GM12872 (cell line): ENCODE data around the gene LONRF2.

Source experiments
- TF ChIP-seq, protein P1 (sequence below): IDR thresholded peaks from 3 replicates; pipeline ENCODE4 v1.5.1; 2011; ENCODE audit warnings: low read depth, mild to moderate bottlenecking, low read length, moderate library complexity; ENCODE audit not compliant: insufficient read depth

The LONRF2 gene

GRCh38 chr2:100257939-100258338 lies 64.4 kb downstream of the LONRF2 start:
- TF ChIP-seq, protein P1, sequence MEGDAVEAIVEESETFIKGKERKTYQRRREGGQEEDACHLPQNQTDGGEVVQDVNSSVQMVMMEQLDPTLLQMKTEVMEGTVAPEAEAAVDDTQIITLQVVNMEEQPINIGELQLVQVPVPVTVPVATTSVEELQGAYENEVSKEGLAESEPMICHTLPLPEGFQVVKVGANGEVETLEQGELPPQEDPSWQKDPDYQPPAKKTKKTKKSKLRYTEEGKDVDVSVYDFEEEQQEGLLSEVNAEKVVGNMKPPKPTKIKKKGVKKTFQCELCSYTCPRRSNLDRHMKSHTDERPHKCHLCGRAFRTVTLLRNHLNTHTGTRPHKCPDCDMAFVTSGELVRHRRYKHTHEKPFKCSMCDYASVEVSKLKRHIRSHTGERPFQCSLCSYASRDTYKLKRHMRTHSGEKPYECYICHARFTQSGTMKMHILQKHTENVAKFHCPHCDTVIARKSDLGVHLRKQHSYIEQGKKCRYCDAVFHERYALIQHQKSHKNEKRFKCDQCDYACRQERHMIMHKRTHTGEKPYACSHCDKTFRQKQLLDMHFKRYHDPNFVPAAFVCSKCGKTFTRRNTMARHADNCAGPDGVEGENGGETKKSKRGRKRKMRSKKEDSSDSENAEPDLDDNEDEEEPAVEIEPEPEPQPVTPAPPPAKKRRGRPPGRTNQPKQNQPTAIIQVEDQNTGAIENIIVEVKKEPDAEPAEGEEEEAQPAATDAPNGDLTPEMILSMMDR, result no peak

DNA sequence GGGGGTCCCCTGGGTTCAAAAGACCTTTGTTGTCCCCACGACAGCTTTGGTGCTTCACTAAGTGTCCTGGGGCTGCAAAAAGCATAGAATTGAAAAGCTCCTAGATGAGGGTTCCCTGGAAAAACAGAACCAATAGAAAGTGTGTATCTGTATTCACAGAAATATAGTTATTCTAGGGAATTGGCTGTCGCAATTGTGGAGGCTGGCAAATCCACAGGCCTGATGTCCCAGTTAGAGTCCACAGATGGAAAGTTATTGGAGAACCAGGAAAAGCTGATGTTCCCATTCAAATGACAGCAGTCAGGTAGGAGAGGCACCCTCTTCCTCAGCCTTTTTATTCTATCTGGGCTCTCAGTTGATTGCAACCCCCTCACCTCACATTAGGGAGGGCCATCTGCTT lies 65.5 kb downstream of the LONRF2 start:
- TF ChIP-seq, protein P1, result no peak

- TF ChIP-seq, protein P1, result no peak
Measured at GRCh38 chr2:100256416-100256815, 65.9 kb downstream of the LONRF2 start.

DNA sequence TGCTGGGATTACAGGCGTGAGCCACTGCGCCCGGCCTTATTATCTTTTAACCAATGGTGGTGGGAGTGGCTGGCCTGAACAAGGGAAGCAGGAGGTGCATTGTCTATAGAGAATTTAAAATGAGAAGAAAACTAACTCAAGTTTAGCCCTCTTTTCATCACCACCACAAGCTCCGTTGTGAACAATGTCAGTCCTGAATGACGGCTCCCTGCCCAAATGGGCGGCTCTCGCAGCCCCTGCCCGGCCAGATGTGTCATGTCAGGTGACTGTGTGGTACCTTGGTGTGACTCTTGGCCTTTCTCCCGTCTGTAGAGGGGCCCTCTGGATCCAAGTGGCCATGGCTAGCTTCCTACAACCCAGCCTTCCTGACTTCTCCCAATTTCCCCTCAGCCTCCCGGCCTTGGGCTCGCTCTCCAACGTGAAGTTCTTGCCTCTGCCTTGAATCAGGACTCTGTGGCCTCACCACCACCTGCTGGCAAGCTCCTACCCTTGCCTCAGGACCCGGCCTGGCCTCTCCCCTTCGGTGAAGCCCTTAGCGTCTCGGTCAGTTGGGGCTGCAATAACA lies 67.6 kb downstream of the LONRF2 start:
- TF ChIP-seq, protein P1, result no peak

DNA sequence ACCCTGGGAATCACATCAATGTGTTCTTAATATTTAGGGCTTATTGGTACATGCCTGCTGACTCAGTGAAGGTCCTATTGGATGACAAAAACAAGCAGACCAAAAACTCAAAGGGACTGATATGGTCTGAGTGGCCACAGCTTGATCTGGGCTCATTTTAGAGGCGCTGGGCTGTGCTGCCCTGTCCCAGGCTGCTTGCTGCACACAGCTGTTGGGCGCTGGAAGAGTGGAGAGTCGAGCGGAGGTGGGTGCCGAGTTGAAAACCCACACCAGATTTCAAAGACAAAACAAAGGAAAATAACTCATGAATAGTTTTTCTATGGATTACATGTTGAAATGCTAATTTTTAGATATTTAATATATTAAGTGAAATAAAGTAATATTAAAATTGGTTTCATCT lies 68.5 kb downstream of the LONRF2 start:
- TF ChIP-seq, protein P1, result no peak

DNA sequence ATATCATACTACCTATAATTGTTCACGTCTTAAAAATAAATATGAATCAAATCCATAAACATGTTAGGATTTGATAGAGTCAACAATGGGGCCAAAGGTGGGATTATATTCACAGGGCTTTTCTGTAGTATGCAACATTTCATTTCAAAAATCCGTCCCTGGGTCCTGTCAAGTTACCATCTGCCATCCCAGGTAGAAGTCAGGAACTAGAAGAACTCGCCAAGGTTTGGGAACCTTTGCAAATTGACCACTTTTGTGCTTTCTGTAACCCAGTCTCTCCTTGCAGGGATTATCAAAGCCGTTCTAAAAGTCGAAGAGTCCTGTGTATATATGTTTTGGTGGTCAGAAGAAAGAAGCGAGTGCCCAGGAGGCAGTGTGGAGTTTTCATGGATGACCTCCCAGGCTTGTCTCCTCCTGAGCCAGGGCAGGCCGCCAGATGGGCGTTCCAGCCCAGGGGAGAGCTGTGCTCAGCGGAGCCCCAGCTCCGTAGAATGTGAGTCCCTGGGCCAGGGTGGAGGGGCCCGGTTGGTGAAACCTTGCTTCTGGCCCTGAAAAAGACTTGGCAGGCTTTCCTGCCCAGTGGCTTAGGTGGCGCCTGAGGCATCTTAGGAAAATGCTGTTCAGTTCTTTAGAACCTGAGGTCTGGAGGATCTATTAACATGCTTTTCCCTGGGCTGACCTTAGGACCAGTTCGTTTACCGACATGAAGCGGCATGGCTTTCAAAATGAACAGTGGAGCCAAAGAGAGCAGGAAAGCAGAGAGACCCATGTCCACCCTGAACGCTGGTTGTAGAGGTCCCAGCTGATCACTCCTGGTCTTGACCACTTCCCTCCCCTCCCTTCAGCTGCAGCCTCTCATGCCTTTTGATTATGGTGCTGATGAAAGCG lies 69.2 kb downstream of the LONRF2 start:
- TF ChIP-seq, protein P1, result no peak

GRCh38 chr2:100250645-100251044 lies 71.7 kb downstream of the LONRF2 start:
- TF ChIP-seq, protein P1, result no peak
